ENCODE results near the gene LCNL1. TPM values are rescaled to one million over a fixed set of nuclear protein-coding genes. Genes with fewer than 3 reads are reported as not detected.
A peak's percentile ranks its signal among the peaks of the same experiment; 100 is the strongest.

The LCNL1 gene
- total and polyA plus RNA-seq, 10 of the 15 experiments (the other 5 are each of a cell fraction or from before 2014, with no cell fraction given): not detected

GRCh38 chr9:137028263-137029057 lies 45.7 kb downstream of the LCNL1 start (continued):
- TF ChIP-seq, protein P1, sequence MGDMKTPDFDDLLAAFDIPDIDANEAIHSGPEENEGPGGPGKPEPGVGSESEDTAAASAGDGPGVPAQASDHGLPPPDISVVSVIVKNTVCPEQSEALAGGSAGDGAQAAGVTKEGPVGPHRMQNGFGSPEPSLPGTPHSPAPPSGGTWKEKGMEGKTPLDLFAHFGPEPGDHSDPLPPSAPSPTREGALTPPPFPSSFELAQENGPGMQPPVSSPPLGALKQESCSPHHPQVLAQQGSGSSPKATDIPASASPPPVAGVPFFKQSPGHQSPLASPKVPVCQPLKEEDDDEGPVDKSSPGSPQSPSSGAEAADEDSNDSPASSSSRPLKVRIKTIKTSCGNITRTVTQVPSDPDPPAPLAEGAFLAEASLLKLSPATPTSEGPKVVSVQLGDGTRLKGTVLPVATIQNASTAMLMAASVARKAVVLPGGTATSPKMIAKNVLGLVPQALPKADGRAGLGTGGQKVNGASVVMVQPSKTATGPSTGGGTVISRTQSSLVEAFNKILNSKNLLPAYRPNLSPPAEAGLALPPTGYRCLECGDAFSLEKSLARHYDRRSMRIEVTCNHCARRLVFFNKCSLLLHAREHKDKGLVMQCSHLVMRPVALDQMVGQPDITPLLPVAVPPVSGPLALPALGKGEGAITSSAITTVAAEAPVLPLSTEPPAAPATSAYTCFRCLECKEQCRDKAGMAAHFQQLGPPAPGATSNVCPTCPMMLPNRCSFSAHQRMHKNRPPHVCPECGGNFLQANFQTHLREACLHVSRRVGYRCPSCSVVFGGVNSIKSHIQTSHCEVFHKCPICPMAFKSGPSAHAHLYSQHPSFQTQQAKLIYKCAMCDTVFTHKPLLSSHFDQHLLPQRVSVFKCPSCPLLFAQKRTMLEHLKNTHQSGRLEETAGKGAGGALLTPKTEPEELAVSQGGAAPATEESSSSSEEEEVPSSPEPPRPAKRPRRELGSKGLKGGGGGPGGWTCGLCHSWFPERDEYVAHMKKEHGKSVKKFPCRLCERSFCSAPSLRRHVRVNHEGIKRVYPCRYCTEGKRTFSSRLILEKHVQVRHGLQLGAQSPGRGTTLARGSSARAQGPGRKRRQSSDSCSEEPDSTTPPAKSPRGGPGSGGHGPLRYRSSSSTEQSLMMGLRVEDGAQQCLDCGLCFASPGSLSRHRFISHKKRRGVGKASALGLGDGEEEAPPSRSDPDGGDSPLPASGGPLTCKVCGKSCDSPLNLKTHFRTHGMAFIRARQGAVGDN (IDR thresholded peaks at IDR 0.05): no peak
- TF ChIP-seq NRF1 (conservative IDR thresholded peaks at IDR 0.05; ENCODE audit: low read depth, low read length) (no peak), YY1 (IDR thresholded peaks at IDR 0.05; ENCODE audit: low read depth, low read length) (no peak), GATAD2B (conservative IDR thresholded peaks at IDR 0.05; ENCODE audit: low read depth) (0 out of 2 replicates have a peak, but pooled peaks have one; percentile 47), BMI1 (IDR thresholded peaks at IDR 0.05; ENCODE audit: borderline replicate concordance) (no peak), IKZF1 (conservative IDR thresholded peaks at IDR 0.05) (no peak; the same call in 1 of the 2 replicates), ZBTB33 (IDR thresholded peaks at IDR 0.05) (no peak), CHD2 (IDR thresholded peaks at IDR 0.05; ENCODE audit: borderline replicate concordance, low read depth, low read length) (no peak), MXI1 (IDR thresholded peaks at IDR 0.05; ENCODE audit: low read depth, low read length) (no peak), TCF3 (IDR thresholded peaks at IDR 0.05; ENCODE audit: borderline replicate concordance, insufficient read depth, low read depth, low read length) (peak; percentile 54; the same call in 1 of the 2 replicates), TCF12 (IDR thresholded peaks at IDR 0.05; ENCODE audit: low read depth, low read length) (no peak), LARP7 (IDR thresholded peaks at IDR 0.05) (no peak), ZNF24 (IDR thresholded peaks at IDR 0.05) (no peak), EGR1 (IDR thresholded peaks at IDR 0.05; ENCODE audit: borderline replicate concordance in 1 of 2, low read depth in 2 of 2, low read length in 2 of 2) (peak in 1 of 2 experiments; percentile 96; a peak in 2 of 3 replicates), IKZF2 (IDR thresholded peaks at IDR 0.05) (no peak), MLLT1 (IDR thresholded peaks at IDR 0.05) (no peak), RELB (IDR thresholded peaks at IDR 0.05; ENCODE audit: low read depth) (no peak)
- TF ChIP-seq, protein P2, sequence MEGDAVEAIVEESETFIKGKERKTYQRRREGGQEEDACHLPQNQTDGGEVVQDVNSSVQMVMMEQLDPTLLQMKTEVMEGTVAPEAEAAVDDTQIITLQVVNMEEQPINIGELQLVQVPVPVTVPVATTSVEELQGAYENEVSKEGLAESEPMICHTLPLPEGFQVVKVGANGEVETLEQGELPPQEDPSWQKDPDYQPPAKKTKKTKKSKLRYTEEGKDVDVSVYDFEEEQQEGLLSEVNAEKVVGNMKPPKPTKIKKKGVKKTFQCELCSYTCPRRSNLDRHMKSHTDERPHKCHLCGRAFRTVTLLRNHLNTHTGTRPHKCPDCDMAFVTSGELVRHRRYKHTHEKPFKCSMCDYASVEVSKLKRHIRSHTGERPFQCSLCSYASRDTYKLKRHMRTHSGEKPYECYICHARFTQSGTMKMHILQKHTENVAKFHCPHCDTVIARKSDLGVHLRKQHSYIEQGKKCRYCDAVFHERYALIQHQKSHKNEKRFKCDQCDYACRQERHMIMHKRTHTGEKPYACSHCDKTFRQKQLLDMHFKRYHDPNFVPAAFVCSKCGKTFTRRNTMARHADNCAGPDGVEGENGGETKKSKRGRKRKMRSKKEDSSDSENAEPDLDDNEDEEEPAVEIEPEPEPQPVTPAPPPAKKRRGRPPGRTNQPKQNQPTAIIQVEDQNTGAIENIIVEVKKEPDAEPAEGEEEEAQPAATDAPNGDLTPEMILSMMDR (IDR thresholded peaks at IDR 0.05 in 2 of 3, conservative IDR thresholded peaks at IDR 0.05 in 1 of 3; ENCODE audit: control insufficient read depth in 2 of 3, extremely low read depth in 1 of 3, insufficient read depth in 1 of 3, low read depth in 3 of 3, low read length in 3 of 3): peak; percentile 34 to 72 (median 59); a peak in 5 of 6 replicates
